NCI-H1417 treated with DMSO at 0.1 percent for 48 hours (cell line): Measurements from ENCODE around the gene PPP1R3G.
"Not testable (repeated sequence)": the region's sequence is repeated elsewhere in the genome, so short reads cannot be mapped to it uniquely, and the experiment has no call there.

Experiments
- DNase-seq: peaks from one replicate; lab custom pipeline; 2025; lab: John Stamatoyannopoulos, UW

PPP1R3G gene

GRCh38 chr6:5084781-5085647 is at the start of gene PPP1R3G:
Gene PPP1R3G (plus strand): TSS chr6:5085341. CDS start chr6:5085486, 145 bp downstream.
- no peak for DNase-seq

GRCh38 chr6:5036269-5036668 is 48.9 kb upstream of the PPP1R3G start:
- DNase-seq = no peak

GRCh38 chr6:5041955-5042354 is 43.2 kb upstream of the PPP1R3G start:
- DNase-seq = no peak

GRCh38 chr6:5042436-5042835 is 42.7 kb upstream of the PPP1R3G start:
- no peak for DNase-seq

- no peak for DNase-seq
Measured at GRCh38 chr6:5044866-5045265, 40.3 kb upstream of the PPP1R3G start.

GRCh38 chr6:5045416-5045815 is 39.7 kb upstream of the PPP1R3G start:
- DNase-seq = no peak

GRCh38 chr6:5046430-5046829 is 38.7 kb upstream of the PPP1R3G start:
- DNase-seq = no peak

- no peak for DNase-seq
Measured at GRCh38 chr6:5050009-5050408, 35.1 kb upstream of the PPP1R3G start.

- no peak for DNase-seq
Measured at GRCh38 chr6:5051394-5051793, 33.7 kb upstream of the PPP1R3G start.

GRCh38 chr6:5053038-5053437 is 32.1 kb upstream of the PPP1R3G start:
- DNase-seq = no peak

GRCh38 chr6:5053864-5054244 is 31.3 kb upstream of the PPP1R3G start:
- no peak for DNase-seq

- DNase-seq = no peak
Measured at GRCh38 chr6:5054245-5054873, 30.8 kb upstream of the PPP1R3G start.

GRCh38 chr6:5055118-5055517 is 30.0 kb upstream of the PPP1R3G start:
- DNase-seq = no peak

GRCh38 chr6:5058254-5058653 is 26.9 kb upstream of the PPP1R3G start:
- DNase-seq = no peak

GRCh38 chr6:5059036-5059896 is 25.9 kb upstream of the PPP1R3G start:
- no peak for DNase-seq

GRCh38 chr6:5060439-5060838 is 24.7 kb upstream of the PPP1R3G start:
- DNase-seq = not testable (repeated sequence)

- no peak for DNase-seq
Measured at GRCh38 chr6:5061152-5061551, 24.0 kb upstream of the PPP1R3G start.

- no peak for DNase-seq
Measured at GRCh38 chr6:5063617-5064016, 21.5 kb upstream of the PPP1R3G start.

GRCh38 chr6:5066456-5067093 is 18.6 kb upstream of the PPP1R3G start:
- no peak for DNase-seq

- no peak for DNase-seq
Measured at GRCh38 chr6:5067305-5067704, 17.8 kb upstream of the PPP1R3G start.

GRCh38 chr6:5068153-5068751 is 16.9 kb upstream of the PPP1R3G start:
- DNase-seq = no peak

GRCh38 chr6:5071216-5071615 is 13.9 kb upstream of the PPP1R3G start:
- no peak for DNase-seq
